HepG2 (cell line): ENCODE data around the gene PLBD2. TPM values are rescaled to one million over a fixed set of nuclear protein-coding genes. Genes with fewer than 3 reads are reported as not detected.

ENCODE experiments used
- ATAC-seq: fragments of 200-7000 bp; cut with Tn5 transposase; 3 replicates; pipeline ENCODE4 v1.9.1; 2020; ENCODE audit warnings: mild to moderate bottlenecking, moderate library complexity
- BruUV-seq: library from RNA; stranded (reverse); fragments of 400-500 nt; replicated peaks from 2 replicates; lab custom pipeline; 2021; lab: Mats Ljungman, UMichigan
- CTCF ChIA-PET: fragments of 300-600 bp; formaldehyde crosslinking; extraction: SDS; loops from one replicate; lab custom pipeline; 2021; ENCODE audit warnings: low total read pairs, inconsistent platforms, low intra/inter-chr PET ratio; lab: Yijun Ruan, JAX
- POLR2A ChIA-PET: fragments of 350-600 bp; sonication (Branson Sonifier 250); formaldehyde crosslinking; loops from one replicate; lab custom pipeline; 2020; ENCODE audit warnings: antibody characterized with exemption, inconsistent platforms; lab: Yijun Ruan, JAX
- DNase-seq: peaks from one replicate; pipeline ENCODE4 v3.0.0-alpha.2; 2015; ENCODE audit warnings: low spot score
- FAIRE-seq: peaks from 3 replicates; lab custom pipeline; 2011; peaks lifted over from hg19 to GRCh38; lab: Jason Lieb, UNC
- H2AFZ ChIP-seq: one replicate; pipeline ENCODE4 v1.6.1; 2011; ENCODE audit warnings: low read length, inconsistent platforms
- H3K27ac ChIP-seq: fragments of 300-600 bp; 3 replicates; pipeline ENCODE4 v1.8.0; 2011; ENCODE audit warnings: mixed run types, mild to moderate bottlenecking, mixed read lengths, low read length, inconsistent platforms; ENCODE audit not compliant: insufficient read depth; ENCODE audit errors: extremely low read length
- H3K27me3 ChIP-seq, 2 experiments: fragments of 200-600 bp in 1 of 2; 2 replicates in 1 of 2; 3 replicates in 1 of 2; pipeline versions ENCODE4 v1.6.0 to v1.8.0; 2011; ENCODE audit warnings: low read length in 2 of 2, mild to moderate bottlenecking in 2 of 2, moderate library complexity in 2 of 2, inconsistent platforms in 1 of 2; ENCODE audit not compliant: insufficient read depth in 2 of 2, control insufficient read depth in 1 of 2
- H3K36me3 ChIP-seq, 2 experiments: fragments of 200-600 bp in 1 of 2; replicated peaks in 1 of 2; 2 replicates in 1 of 2; 3 replicates in 1 of 2; pipeline versions ENCODE4 v1.5.1 to v1.8.0; 2011; ENCODE audit warnings: low read length in 2 of 2, inconsistent platforms in 1 of 2; ENCODE audit not compliant: insufficient read depth in 2 of 2, control insufficient read depth in 1 of 2
- H3K4me1 ChIP-seq: 2 replicates; pipeline ENCODE4 v1.5.1; 2012; ENCODE audit warnings: low read length, inconsistent platforms; ENCODE audit not compliant: insufficient read depth
- H3K4me2 ChIP-seq: 2 replicates; pipeline ENCODE4 v1.6.0; 2011; ENCODE audit warnings: low read depth, low read length, inconsistent platforms
- H3K4me3 ChIP-seq, 3 experiments: fragments of 200-600 bp in 1 of 3; sonication (generic), shearing (Covaris generic) in 1 of 3; replicated peaks in 1 of 3; 2 replicates each; pipeline ENCODE4 v1.5.1; 2011 to 2016; ENCODE audit warnings: low read length in 3 of 3, inconsistent platforms in 2 of 3, low read depth in 2 of 3, mild to moderate bottlenecking in 2 of 3, control low read depth in 1 of 3, mixed read lengths in 1 of 3; ENCODE audit not compliant: insufficient read depth in 1 of 3
- H3K79me2 ChIP-seq: one replicate; pipeline ENCODE4 v1.6.1; 2011; ENCODE audit warnings: low read length, inconsistent platforms; ENCODE audit not compliant: insufficient read depth
- H3K9ac ChIP-seq: 2 replicates; pipeline ENCODE4 v1.6.0; 2011; ENCODE audit warnings: mild to moderate bottlenecking, low read depth, low read length, inconsistent platforms; ENCODE audit not compliant: insufficient read depth
- H3K9me3 ChIP-seq: 2 replicates; pipeline ENCODE4 v1.5.1; 2012; ENCODE audit warnings: mild to moderate bottlenecking, low read length
- H4K20me1 ChIP-seq: 2 replicates; pipeline ENCODE4 v1.6.0; 2011; ENCODE audit warnings: inconsistent platforms, mild to moderate bottlenecking, low read length, moderate library complexity; ENCODE audit not compliant: insufficient read depth
- ARNT ChIP-seq: fragments of 450-650 bp; IDR thresholded peaks from 2 replicates; pipeline ENCODE4 v1.6.1; 2017
- ATF3 ChIP-seq: sonication (generic); formaldehyde crosslinking; IDR thresholded peaks from 2 replicates; pipeline ENCODE4 v1.4.0; 2020; ENCODE audit warnings: missing genetic modification reagents
- BRCA1 ChIP-seq: sonication (generic); formaldehyde crosslinking; IDR thresholded peaks from 2 replicates; pipeline ENCODE4 v1.4.0; 2020; ENCODE audit warnings: missing genetic modification reagents
- FOSL2 ChIP-seq: sonication (generic); formaldehyde crosslinking; IDR thresholded peaks from 2 replicates; pipeline ENCODE4 v1.4.0; 2020; ENCODE audit warnings: missing genetic modification reagents
- FOXP1 ChIP-seq, 2 experiments: fragments of 450-650 bp in 1 of 2; IDR thresholded peaks; 2 replicates each; pipeline ENCODE4 v1.6.1; 2017 to 2018; ENCODE audit warnings: antibody characterized with exemption in 1 of 2
- LCORL ChIP-seq, 2 experiments: fragments of 450-650 bp in 1 of 2; sonication (generic) in 1 of 2; formaldehyde crosslinking in 1 of 2; IDR thresholded peaks; 2 replicates each; pipeline versions ENCODE4 v1.5.0 to v1.6.1; 2017 to 2020; ENCODE audit warnings: antibody characterized with exemption in 1 of 2, missing genetic modification reagents in 1 of 2
- MAFK ChIP-seq, 2 experiments: IDR thresholded peaks in 1 of 2; conservative IDR thresholded peaks in 1 of 2; 2 replicates each; pipeline ENCODE4 v1.6.1; 2011; ENCODE audit warnings: improper control_type of control experiment in 2 of 2, low read length in 2 of 2
- XBP1 ChIP-seq: sonication (generic); formaldehyde crosslinking; IDR thresholded peaks from 2 replicates; pipeline ENCODE4 v1.5.0; 2020; ENCODE audit warnings: missing genetic modification reagents
- ZEB1 ChIP-seq: IDR thresholded peaks from 2 replicates; pipeline ENCODE4 v1.6.1; 2012; ENCODE audit warnings: mild to moderate bottlenecking, low read depth, inconsistent platforms; ENCODE audit not compliant: insufficient replicate concordance
- ZFP1 ChIP-seq: IDR thresholded peaks from 2 replicates; pipeline ENCODE4 v1.6.1; 2016
- ZIK1 ChIP-seq: sonication (generic); formaldehyde crosslinking; IDR thresholded peaks from 2 replicates; pipeline ENCODE4 v1.5.0; 2020; ENCODE audit warnings: mild to moderate bottlenecking, low read depth, missing genetic modification reagents, borderline replicate concordance
- ZKSCAN1 ChIP-seq: fragments of 150-350 bp; IDR thresholded peaks from 2 replicates; pipeline ENCODE4 v1.6.1; 2014; ENCODE audit warnings: low read length
- ZNF205 ChIP-seq: IDR thresholded peaks from 2 replicates; pipeline ENCODE4 v1.6.1; 2018; ENCODE audit warnings: missing biosample characterization, missing genetic modification reagents
- ZNF451 ChIP-seq: sonication (generic); formaldehyde crosslinking; IDR thresholded peaks from 2 replicates; pipeline ENCODE4 v1.5.0; 2020; ENCODE audit warnings: mild to moderate bottlenecking, missing genetic modification reagents
- ZNF607 ChIP-seq: sonication (generic); formaldehyde crosslinking; IDR thresholded peaks from 2 replicates; pipeline ENCODE4 v1.5.1; 2020; ENCODE audit warnings: missing genetic modification reagents, mild to moderate bottlenecking, borderline replicate concordance
- ZSCAN5A ChIP-seq: sonication (generic); formaldehyde crosslinking; IDR thresholded peaks from 2 replicates; pipeline ENCODE4 v1.8.0; 2022; ENCODE audit warnings: mild to moderate bottlenecking, missing genetic modification reagents, borderline replicate concordance
- ZSCAN9 ChIP-seq: IDR thresholded peaks from 2 replicates; pipeline ENCODE4 v1.6.1; 2016; ENCODE audit warnings: borderline replicate concordance
- WGBS: methylation state at CpG from one replicate; pipeline ENCODE4 v1.1.6; 2017; ENCODE audit warnings: low lambda C conversion rate; 5-methylcytosine and 5-hydroxymethylcytosine counted together
- in situ Hi-C: cut with HindIII; loops from 2 replicates; pipeline ENCODE4 v1.10.0; 2017; ENCODE audit warnings: low pct_unique_long_range_greater_than_20kb; ENCODE audit not compliant: extremely low pct_ligation_motif_present
- intact Hi-C: fragments of 100-400 bp; cut with micrococcal nuclease; formaldehyde crosslinking; loops from one replicate; pipeline ENCODE4 v1.10.0; 2022; ENCODE audit not compliant: unreplicated experiment
- polyA plus RNA-seq, 8 experiments: library from polyadenylated mRNA; depleted of rRNA in 3 of 8; stranded (reverse) in 7 of 8; unstranded in 1 of 8; fragments of >200 nt; fragmentation: Illumina TruSeq in 4 of 8; extraction: Trizol in 4 of 8; gene quantifications; 2 replicates each; pipeline versions ENCODE4 v1.2.1 to v1.2.3, GENCODE V29; 2011 to 2016; ENCODE audit warnings: low read depth in 4 of 8, missing spikeins in 1 of 8, mixed read lengths in 1 of 8; ENCODE audit not compliant: insufficient read depth in 1 of 8
- total RNA-seq, 5 experiments: library from RNA; depleted of rRNA; stranded (reverse); fragments of >200 nt; fragmentation: Illumina TruSeq; extraction: Trizol; gene quantifications; 2 replicates each; pipeline ENCODE4 v1.2.3, GENCODE V29; 2016; ENCODE audit warnings: low read depth in 1 of 5
- TF ChIP-seq, protein P1 (sequence below): sonication (generic); formaldehyde crosslinking; IDR thresholded peaks from 2 replicates; pipeline ENCODE4 v1.5.0; 2020; ENCODE audit warnings: missing genetic modification reagents
- TF ChIP-seq, protein P2 (sequence below): sonication (generic); formaldehyde crosslinking; conservative IDR thresholded peaks from 2 replicates; pipeline ENCODE4 v1.8.0; 2022; ENCODE audit warnings: low read depth, missing genetic modification reagents

PLBD2 gene
- total and polyA plus RNA-seq, 2 of the 13 experiments (the other 11 are each of a cell fraction or from before 2014, with no cell fraction given): 6.7 to 8.5 TPM

DNA sequence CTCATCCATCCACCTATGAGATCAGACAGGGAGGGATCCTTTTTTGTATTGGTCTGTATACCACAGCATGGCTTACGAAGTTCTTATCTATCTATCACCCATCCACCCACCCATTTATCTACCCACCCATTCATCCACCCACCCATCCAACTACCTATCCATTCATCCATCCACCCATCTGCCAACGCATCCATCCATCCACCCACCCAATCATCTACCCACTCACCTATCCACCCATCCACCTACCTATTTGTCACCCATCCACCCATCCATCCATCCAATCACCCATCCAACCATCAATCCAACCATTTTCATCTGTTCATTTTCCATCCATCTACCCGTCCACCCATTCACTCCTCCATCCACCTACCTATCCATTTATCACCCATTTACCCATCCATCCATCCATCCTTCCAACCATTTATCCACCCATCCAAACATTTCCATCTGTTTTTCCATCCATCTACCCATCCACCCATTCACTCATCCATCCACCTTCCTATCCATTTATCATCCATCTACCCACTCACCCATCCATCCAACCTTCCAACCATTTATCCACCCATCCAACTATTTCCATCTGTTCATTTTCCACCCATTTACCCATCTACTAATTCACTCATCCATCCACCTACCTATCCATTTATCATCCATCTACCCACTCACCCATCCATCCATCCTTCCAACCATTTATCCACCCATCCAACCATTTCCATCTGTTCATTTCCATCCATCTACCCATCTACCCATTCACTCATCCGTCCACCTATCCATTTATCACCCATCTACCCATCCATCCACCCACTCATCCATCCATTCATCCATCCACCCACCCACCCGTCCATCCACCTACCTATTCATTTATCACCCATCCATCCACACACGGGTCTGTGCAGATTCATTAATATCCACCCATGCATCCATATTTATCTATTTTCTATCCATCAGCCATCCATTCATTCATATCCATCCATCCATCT, 32.0 kb downstream of the PLBD2 start:
- Histone ChIP-seq H2AFZ (no peak overlapping the region), H3K4me3 (no peak overlapping the region), H3K27ac (no peak overlapping the region), H4K20me1 (no peaks in the 10 kb centered on the region; the same call in 1 of the 2 replicates), H3K27me3 (no peaks in the 10 kb centered on the region), H3K4me1 (0 out of 2 replicates have a peak, but pooled peaks cover 9% of the 10 kb centered on the region), H3K4me2 (no peak overlapping the region), H3K79me2 (no peaks in the 10 kb centered on the region), H3K9me3 (no peaks in the 10 kb centered on the region), H3K9ac (no peak overlapping the region), H3K36me3 (0 out of 5 replicates have a peak, but pooled peaks cover 1 to 8% of the 10 kb centered on the region in 2 experiments)
- ChIA-PET POLR2A (no interaction called here), CTCF (no interaction called here)
- in situ Hi-C loops (no loop called here), intact Hi-C loops (no loop called here)
- FAIRE-seq (no peak), DNase-seq (no peak), ATAC-seq (no peak)
- WGBS: 94% methylated on average over 6 of the region's 6 CpGs
- BruUV-seq: TSS peak; percentile 86
- TF ChIP-seq ZSCAN9 (CRISPR knock-in tag) (no peak), ZNF451 (CRISPR knock-in tag) (no peak), ZIK1 (CRISPR knock-in tag) (no peak), ZEB1 (no peak), ZFP1 (CRISPR knock-in tag) (no peak), ZNF607 (CRISPR knock-in tag) (no peak), ZSCAN5A (CRISPR knock-in tag) (no peak), ZKSCAN1 (no peak), BRCA1 (CRISPR knock-in tag) (no peak), ZNF205 (CRISPR knock-in tag) (no peak), FOXP1 (IDR thresholded peaks at IDR 0.05) (peak; percentile 27; the same call in 1 of the 2 replicates), FOXP1 (CRISPR knock-in tag; IDR thresholded peaks at IDR 0.05) (no peak), LCORL (IDR thresholded peaks at IDR 0.05) (peak; percentile 6; the same call in 1 of the 2 replicates), LCORL (CRISPR knock-in tag; IDR thresholded peaks at IDR 0.05) (no peak), ARNT (no peak), FOSL2 (no peak), XBP1 (CRISPR knock-in tag) (no peak), ATF3 (CRISPR knock-in tag) (no peak), MAFK (conservative IDR thresholded peaks at IDR 0.05 in 1 of 2, IDR thresholded peaks at IDR 0.05 in 1 of 2; ENCODE audit: low read length in 2 of 2) (no peak)
- TF ChIP-seq, protein P1, sequence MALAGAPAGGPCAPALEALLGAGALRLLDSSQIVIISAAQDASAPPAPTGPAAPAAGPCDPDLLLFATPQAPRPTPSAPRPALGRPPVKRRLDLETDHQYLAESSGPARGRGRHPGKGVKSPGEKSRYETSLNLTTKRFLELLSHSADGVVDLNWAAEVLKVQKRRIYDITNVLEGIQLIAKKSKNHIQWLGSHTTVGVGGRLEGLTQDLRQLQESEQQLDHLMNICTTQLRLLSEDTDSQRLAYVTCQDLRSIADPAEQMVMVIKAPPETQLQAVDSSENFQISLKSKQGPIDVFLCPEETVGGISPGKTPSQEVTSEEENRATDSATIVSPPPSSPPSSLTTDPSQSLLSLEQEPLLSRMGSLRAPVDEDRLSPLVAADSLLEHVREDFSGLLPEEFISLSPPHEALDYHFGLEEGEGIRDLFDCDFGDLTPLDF (CRISPR knock-in tag): no peak
- TF ChIP-seq, protein P2, sequence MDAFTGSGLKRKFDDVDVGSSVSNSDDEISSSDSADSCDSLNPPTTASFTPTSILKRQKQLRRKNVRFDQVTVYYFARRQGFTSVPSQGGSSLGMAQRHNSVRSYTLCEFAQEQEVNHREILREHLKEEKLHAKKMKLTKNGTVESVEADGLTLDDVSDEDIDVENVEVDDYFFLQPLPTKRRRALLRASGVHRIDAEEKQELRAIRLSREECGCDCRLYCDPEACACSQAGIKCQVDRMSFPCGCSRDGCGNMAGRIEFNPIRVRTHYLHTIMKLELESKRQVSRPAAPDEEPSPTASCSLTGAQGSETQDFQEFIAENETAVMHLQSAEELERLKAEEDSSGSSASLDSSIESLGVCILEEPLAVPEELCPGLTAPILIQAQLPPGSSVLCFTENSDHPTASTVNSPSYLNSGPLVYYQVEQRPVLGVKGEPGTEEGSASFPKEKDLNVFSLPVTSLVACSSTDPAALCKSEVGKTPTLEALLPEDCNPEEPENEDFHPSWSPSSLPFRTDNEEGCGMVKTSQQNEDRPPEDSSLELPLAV (CRISPR knock-in tag): no peak
